Activated CD8-positive, alpha-beta memory T cell treated with anti-CD3 and anti-CD28 coated beads for 36 hours (primary cell): ENCODE results near the gene CD109. TPM values are rescaled to one million over a fixed set of nuclear protein-coding genes. Genes with fewer than 3 reads are reported as not detected.
"Not testable (repeated sequence)": the region's sequence is repeated elsewhere in the genome, so short reads cannot be mapped to it uniquely, and the experiment has no call there.

Experiments used
- CTCF ChIA-PET: fragments of 350-600 bp; sonication (Branson Sonifier 250); formaldehyde crosslinking; loops from one replicate; lab custom pipeline; 2021; ENCODE audit warnings: antibody characterized with exemption; lab: Charles Lee
- POLR2A ChIA-PET: fragments of 350-600 bp; sonication (Branson Sonifier 250); formaldehyde crosslinking; loops from one replicate; lab custom pipeline; 2021; ENCODE audit warnings: antibody characterized with exemption; lab: Charles Lee
- total RNA-seq, 2 experiments: library from RNA; stranded (reverse); gene quantifications; one replicate each; pipeline ENCODE4 v1.2.3, GENCODE V29; 2021

Gene CD109
- total RNA-seq, 2 experiments from 2014 or later, result 15.4 to 15.8 TPM

DNA sequence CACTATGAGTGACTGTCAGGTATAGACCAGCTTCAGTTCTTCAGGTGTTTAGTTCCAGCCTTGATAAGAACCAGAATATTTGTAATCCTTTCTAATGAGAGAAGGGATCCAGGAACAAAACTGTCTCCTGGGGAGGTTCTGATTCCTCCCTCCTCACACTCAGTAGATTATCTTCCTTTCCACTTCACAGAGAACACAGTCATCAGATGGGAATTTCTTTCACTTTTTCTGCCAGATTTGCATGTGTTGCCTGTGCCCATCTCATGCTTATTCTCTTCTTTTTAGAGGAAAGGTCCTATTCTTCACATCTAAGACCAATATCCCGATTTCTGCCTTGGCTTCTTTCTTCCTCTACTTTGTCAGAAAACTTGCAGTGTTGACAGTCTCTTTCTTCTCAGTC lies 50.8 kb downstream of the CD109 start:
- POLR2A ChIA-PET, result no interaction called here

DNA sequence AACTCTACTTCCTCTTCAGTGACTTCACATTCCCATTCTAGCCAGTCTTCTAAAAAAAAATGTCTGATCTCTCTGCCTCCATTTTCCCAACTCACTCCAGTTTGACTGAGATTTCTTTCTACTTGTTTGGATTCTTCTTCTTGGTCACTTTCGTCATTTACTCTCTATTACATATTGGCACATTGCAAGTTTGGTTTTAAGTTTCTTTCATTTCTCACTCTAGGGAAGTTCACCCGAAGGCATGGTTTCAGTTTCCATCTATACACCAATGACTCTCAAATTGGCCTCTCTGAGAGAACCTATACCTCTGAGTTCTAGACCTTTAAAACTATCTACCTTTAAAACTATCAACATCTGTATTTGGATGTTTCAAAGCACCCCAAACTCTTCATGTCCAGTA lies 51.3 kb downstream of the CD109 start:
- CTCF ChIA-PET, result no interaction called here
- POLR2A ChIA-PET, result no interaction called here

More for the DNA sequence above, 50.8 kb downstream of the CD109 start:
- CTCF ChIA-PET, result no interaction called here

DNA sequence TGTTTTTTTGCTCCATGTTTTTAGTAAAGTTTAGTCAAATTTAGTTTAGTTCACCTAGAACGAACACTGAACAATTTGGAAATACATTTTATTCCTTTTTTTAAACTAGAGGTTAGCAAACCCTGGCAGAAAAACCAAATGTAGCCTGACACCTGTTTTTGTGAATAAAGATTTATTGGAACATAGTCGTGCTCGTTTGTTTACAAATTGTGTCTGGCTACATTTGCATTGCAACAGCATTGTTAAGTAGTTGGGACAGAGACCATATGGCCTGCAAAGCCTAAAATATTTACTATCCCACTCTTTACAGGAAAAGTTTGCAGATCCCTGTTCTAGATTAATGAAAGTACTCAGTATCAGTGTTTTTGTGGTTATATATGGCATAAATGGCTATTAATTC lies 56.9 kb downstream of the CD109 start:
- ChIA-PET POLR2A (no interaction called here), CTCF (no interaction called here)

DNA sequence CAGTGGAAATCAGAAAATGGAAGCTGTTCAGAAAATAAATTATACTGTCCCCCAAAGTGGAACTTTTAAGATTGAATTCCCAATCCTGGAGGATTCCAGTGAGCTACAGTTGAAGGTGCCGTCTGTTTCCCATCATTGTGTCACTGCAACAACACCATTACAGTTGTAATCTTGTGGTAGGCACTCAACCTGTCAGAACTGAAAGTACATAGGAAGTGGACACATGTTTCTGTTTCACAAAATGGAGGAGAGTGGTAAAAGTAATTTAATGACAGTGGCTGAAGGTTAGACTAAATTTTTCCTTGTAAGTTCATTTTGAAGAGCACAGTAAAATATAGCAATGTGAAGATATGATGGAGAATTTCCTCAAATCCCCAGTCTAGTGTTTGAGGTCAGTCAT lies 70.0 kb downstream of the CD109 start:
- POLR2A ChIA-PET, result no interaction called here
- CTCF ChIA-PET, result interaction anchor here (0.7 to 1.7 kb wide), 2 partner anchors 33 to 283 kb away, joined by 3 to 4 read pairs; no protein-coding TSS in a partner anchor

DNA sequence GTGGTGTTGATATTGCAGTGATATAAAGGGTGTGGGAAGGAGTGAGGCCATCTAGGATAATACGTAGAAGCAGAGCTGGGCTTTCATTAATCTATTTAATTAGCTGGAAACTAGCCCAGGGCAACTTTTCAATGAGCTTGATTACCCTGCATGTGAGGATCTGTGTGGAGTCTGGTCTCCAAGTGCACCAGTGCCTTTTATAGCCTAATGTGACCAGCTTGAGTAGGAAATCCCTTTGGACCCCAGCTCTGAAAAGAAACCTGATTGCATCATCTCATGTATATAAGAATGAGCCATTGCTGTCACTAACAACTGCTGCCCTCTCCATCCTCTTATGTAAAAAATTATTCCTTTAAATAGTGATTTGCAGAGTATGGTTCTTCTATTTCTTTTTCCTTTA lies 72.6 kb downstream of the CD109 start:
- POLR2A ChIA-PET, result no interaction called here
- CTCF ChIA-PET, result interaction anchor here (0.6 kb wide), 1 partner anchor 8 kb away, joined by 3 read pairs; no protein-coding TSS in a partner anchor

DNA sequence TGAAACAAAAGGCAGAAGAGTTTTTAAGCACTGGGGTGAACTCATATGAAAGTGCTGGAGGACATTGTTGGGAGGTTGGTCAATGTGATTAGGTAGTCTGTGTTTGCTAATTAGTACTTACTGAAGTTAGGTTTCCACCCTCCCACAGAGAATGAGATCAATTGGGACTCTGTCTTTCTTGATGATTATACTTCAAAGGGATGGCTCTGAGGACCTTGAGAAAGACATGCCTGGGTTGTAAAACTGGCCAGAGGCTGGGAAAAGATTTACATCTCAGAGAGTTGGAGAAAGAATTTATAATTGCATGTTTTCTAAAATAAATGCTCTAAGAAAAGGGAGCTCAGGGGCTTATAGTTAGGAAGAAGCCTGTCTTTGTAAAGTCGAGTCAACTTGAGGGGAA lies 74.0 kb downstream of the CD109 start:
- CTCF ChIA-PET, result no interaction called here
- POLR2A ChIA-PET, result no interaction called here

DNA sequence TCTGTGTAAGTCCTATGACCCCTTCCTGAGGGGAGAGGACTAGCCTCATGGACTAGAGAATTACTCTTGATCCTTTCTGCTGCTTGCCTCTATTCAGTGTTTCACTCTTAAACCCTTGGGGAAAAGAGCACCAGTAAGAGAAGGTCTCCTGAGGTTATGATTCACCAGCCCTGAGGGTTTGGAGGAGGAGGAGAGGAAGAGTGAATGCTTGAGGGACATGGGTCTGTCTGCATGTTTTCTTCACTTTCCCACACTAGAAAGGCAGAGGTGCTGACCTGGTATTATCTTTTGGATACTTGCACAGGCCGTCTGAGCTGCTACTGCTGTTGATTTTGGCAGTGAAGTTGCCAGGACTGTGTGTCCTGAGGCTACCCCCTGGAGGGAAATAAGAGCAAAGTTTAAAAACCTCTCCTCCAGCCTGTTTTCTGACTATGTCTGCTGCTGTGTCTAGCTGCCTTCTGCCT lies 78.3 kb downstream of the CD109 start:
- ChIA-PET POLR2A (no interaction called here), CTCF (no interaction called here)

DNA sequence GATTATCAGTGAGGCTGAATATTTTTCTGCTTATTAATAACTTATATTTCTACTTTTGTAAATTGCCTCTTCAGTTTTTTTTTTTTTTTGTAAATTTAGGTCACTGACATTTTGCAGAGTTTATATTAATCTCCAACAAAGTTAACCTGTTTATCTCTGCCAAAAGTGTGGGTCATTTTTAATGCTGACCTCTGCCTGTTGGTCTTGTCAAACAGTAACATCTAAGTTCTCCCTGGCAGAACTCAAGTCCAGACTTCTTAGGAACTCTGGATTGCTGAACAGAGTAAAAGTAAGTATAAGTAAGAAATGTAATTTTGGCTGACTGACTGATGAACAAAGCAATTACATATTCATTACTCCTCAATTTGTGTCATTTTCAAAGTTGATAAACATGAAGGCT lies 83.9 kb downstream of the CD109 start:
- ChIA-PET POLR2A (no interaction called here), CTCF (no interaction called here)

DNA sequence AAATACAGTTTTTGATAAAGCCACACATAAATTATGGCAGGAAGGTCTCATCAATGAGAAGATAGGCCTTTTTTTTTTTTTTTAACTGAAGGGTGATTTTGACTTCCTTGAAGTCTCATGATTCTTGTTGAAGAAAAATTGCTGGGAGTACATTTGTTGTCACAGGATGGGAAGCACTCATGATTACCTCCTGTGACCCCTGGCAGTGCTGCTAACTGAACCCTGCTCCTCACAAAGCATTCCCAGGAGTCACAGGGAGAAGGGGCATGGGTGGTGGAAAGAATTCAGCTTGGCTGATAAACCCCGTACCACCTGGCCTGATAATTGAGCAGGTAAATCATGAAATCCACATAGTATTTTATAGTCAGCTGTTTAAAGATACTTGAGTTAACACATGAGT lies 86.9 kb downstream of the CD109 start:
- POLR2A ChIA-PET, result no interaction called here

DNA sequence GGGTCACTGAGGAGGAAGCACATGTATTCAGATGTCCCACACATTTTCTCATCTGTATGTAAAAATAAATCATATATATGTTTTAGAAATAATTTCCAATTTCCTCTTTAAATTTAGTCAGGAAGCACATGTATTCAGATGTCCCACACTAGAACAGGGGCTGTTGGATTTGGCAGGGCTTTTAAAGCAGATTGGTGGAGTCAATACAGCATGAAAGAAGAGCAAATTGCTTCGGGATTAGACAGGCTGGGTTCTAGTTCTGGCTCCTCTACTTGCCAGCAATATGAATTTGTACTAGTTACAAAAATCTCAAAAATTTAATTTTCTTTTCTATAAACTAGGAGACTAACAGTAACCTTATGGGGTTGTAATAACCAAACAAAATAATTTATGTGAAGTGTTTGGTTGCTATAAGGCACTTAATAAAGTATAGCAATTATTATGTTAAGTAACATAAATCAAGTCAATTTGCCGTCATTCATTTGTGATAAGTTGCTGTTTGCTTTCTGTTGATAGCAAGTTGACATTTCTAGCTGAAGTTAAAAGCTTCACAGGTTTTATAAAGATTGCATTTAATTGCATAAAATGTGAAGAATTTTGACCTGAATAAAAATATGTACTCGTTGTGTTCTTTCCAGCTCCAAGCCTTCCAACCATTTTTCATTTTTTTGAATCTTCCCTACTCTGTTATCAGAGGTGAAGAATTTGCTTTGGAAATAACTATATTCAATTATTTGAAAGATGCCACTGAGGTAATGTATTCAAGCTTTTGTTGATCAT lies 88.9 kb downstream of the CD109 start:
- ChIA-PET POLR2A (no interaction called here), CTCF (no interaction called here)

More for the DNA sequence above, 86.9 kb downstream of the CD109 start:
- CTCF ChIA-PET, result no interaction called here

DNA sequence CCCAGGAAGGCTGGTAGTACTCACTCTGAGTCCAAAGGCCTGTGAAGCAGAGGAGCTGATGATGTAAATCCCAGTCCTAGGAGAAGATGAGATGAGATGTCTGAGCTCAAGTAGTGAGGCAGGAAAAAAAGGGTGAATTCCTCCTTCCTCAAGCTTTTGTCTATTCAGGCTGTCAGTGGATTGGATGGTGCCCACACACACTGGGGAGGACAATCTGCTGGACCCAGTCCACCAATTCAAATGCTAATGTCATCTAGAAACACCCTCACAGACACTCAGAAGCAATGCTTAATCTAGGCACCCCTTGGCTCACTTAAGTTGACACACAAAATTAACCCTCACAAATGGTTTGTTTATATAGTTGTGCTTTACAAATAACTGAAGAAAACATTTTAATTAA lies 94.6 kb downstream of the CD109 start:
- POLR2A ChIA-PET, result no interaction called here
- CTCF ChIA-PET, result no interaction called here

DNA sequence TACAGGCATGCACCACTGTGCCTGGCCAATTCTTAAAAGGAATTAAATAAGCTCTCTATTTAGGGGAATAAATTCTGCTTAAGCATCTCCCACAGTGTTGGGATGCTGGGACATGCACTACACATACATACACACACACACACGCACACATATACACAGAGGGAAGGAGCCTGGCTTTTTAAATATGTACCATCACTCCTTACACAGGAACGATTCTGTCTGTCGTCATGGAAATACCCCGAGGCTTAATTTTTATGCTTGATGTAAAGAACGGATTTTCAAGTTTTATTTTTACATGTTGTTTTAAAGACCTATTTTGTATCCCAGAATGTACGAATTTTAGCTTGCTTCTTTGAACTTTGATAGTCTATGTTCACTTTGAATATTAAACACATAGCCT lies 95.3 kb downstream of the CD109 start:
- ChIA-PET CTCF (no interaction called here), POLR2A (no interaction called here)

DNA sequence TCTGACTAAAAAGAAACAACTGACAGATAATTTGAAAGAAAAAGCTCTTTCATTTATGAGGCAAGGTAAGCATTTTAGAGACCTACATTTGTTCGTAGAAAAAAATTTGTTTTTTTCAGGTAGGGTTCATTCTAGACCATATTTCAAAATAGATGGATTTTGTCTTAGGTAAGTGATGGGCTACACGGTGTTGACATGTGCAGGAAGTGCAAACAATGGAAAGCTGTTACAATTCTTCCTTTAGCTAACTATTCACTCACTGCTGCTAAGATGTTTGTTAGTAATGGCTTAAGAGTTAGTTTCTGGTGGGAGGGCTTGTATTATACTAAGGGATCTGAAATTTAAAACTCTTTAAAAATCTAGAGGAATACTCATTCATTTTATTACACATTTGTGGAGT lies 96.7 kb downstream of the CD109 start:
- CTCF ChIA-PET, result no interaction called here
- POLR2A ChIA-PET, result no interaction called here

DNA sequence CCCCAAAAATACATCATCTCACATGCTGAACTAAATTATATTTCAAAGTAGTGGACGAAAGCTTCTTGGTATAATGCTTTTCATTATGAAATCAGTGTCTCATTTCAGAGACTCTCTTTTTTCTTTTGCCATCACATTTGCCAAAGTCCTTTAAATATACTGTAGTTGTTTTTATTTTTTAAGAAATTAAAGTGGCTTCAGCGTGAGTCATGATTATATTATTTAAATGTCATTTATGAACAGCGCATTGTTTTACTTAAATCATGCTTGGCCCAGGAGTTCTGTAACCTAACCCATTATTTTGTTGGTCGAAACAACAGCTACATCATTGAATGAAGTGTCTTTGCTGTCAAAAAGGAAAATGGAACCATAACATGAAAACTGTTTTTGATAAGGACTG lies 100.9 kb downstream of the CD109 start:
- ChIA-PET POLR2A (no interaction called here), CTCF (no interaction called here)

DNA sequence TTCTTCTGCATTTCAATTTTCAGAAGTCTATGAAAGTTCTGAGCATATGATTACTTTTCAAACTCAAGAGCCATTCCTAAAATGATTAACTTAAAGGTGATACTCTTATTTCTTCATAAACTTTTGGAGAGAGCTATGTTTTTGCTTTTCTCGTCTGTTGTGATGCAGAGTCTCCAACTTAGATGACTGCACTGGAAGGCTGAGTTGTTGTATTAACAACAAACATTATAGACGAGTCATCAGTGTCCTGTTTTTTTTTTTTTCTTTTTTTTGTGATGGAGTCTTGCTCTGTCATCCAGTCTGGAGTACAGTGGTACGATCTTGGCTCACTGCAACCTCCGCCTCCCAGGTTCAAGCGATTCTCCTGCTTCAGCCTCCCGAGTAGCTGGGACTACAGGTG lies 101.9 kb downstream of the CD109 start:
- POLR2A ChIA-PET, result no interaction called here
- CTCF ChIA-PET, result no interaction called here

DNA sequence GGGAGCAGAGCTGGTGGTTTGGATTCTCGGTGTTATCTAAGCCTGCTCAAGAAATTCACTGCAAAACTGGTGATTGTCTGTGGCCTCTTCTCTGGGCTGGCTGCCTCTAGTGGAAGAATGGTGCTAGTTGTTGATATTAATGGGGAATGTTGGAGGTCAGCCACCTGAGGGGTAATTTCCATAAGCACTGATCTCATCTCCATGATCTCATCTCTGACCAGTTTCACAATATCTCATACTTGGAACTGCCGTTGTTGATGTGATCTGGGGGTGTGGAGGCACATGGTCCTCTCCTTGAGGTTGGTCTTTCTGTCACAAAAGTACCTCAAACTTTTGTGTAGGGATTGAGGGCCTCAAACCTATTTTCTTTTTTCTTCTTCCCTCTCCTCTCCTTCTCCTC lies 102.6 kb downstream of the CD109 start:
- ChIA-PET CTCF (no interaction called here), POLR2A (no interaction called here)

DNA sequence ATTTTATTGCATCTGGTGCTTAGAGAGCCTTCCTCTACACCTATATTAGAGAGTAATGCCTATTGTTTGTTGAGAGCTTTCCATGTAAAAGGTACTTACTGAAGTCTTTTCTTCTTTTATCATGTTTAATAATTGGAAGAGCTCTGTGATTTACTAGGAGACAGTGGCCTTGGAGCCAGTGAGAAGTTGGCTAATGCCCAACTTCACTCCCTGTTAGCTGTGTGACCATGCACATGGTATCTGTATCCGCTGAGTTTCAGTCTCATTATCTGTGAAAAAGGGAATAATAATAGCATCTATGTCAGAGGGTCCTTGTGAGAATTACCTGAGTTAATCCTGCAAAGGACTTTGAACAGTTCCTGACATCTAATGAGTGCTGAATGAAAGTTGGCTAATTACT lies 105.0 kb downstream of the CD109 start:
- POLR2A ChIA-PET, result no interaction called here
- CTCF ChIA-PET, result no interaction called here

DNA sequence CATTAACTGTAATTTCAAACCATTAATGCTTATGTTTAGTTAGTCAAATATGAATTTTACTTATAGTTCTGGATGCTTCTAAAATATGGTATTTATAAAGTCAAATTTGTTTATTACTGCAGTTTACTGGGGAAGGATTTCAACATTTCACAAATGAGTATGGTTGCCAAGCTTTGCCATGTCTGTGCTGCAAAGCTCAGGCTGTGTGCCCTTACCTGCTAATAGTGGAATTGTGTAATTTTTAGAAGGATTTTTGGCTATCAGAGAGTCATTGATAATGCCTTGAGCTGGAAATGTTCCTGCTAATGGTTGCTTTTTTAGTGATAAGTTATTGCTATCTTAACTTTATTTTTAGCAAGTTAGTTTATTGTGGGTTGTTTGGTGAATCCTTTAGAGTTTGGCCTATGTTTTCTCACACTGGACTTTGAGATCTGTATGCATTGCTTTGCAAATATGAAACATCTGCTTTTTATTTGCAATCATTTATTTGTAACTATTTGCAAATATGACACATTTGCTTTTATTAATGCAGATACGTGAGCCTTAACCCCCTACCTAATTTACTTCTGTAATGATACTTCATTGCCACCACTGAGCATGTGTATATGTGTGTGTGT lies 105.8 kb downstream of the CD109 start:
- CTCF ChIA-PET, result no interaction called here
- POLR2A ChIA-PET, result no interaction called here

DNA sequence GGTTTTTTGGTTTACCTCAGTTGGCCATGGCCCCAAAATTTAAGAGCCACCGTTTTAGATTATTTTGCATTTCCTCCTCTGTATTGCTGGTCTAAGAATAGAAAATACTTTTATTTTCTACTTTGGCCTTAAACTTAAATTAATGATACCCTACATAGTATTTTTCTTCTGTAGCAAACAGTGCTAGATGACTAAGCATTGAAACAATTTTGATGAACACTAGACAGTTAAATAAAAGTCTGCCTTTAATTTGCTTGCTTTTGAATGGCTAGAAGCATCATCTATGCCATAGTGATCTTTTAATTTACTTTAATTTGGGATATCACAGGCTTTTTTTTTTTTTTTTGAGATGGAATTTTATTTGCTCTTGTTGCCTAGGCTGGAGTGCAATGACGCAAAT lies 106.4 kb downstream of the CD109 start:
- POLR2A ChIA-PET, result no interaction called here
- CTCF ChIA-PET, result no interaction called here

DNA sequence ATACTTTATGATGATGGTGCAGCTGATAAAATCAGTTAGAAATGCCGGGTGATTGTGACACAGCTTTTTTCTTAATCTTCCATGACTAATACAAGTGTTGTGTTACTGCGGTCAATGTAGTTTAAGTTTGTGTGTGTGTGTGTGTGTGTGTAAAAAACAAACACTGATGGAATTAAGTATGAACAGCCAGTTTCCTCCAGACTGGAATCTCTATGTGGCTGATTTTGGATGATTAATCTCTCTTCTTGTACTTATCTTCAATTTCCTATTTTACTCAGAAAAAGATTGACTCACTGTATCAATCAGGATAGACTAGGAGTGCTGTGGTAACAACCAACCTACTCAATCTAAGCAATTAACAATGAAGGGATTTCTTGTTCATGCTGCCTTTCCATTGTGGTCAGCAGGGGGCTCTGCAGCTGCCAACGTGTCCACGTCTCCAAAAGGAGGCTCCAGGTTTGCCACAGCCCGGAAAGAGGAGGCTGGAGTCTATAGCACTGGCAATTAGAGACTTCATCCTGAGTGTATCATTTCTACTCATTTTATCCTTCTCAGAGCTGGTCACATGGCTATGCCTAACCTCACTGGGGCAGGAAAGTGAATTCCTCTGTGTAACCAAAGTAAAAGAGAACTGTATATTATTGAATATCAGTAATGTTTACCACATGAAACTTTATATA lies 107.7 kb downstream of the CD109 start:
- ChIA-PET CTCF (no interaction called here), POLR2A (no interaction called here)

DNA sequence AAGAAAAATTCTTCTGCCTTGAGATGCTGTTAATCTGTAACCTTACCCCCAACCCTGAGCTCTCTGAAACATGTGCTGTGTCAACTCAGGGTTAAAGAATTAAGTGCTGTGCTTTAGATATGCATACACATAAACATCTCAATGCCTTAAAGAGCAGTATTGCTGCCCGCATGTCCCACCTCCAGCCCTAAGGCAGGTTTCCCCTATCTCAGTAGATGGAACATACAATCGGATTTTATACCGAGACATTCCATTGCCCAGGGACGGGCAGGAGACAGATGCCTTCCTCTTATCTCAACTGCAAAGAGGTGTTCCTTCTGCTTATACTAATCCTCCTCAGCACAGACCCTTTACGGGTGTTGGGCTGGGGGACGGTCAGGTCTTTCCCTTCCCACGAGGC lies 109.2 kb downstream of the CD109 start:
- CTCF ChIA-PET, result not testable (repeated sequence)

More for the DNA sequence above, 109.2 kb downstream of the CD109 start:
- POLR2A ChIA-PET, result not testable (repeated sequence)
